Left lung (tissue), 10 donors: ENCODE results near the gene UBE2Q2. TPM values are rescaled to one million over a fixed set of nuclear protein-coding genes. Genes with fewer than 3 reads are reported as not detected.
A peak's percentile ranks its signal among the peaks of the same experiment; 100 is the strongest.

Experiments used
- ATAC-seq: fragments of 200-7000 bp; cut with Tn5 transposase; one replicate; pipeline ENCODE4 v1.9.1; 2020; ENCODE audit warnings: moderate library complexity
- DNase-seq, 4 donors: peaks; one replicate each; pipeline ENCODE4 v3.0.0-alpha.2; 2013 to 2020
- H3K27ac ChIP-seq, 2 donors: fragments of 200-600 bp; sonication (generic) in 1 of 2; one replicate each; pipeline versions ENCODE4 v1.5.0 to v1.8.0; 2020 to 2021
- H3K27me3 ChIP-seq, 2 donors: fragments of 200-600 bp; sonication (generic) in 1 of 2; one replicate each; pipeline versions ENCODE4 v1.5.0 to v1.8.0; 2020 to 2021
- H3K36me3 ChIP-seq, 2 donors: fragments of 200-600 bp; sonication (generic) in 1 of 2; one replicate each; pipeline versions ENCODE4 v1.5.0 to v1.8.0; 2020 to 2021
- H3K4me1 ChIP-seq, 2 donors: fragments of 200-600 bp; one replicate each; pipeline ENCODE4 v1.8.0; 2021
- H3K4me3 ChIP-seq, 2 donors: fragments of 200-600 bp; sonication (generic) in 1 of 2; one replicate each; pipeline versions ENCODE4 v1.5.0 to v1.8.0; 2020 to 2021; ENCODE audit warnings: mild to moderate bottlenecking in 1 of 2
- H3K9me3 ChIP-seq, 2 donors: fragments of 200-600 bp; sonication (generic) in 1 of 2; one replicate each; pipeline versions ENCODE4 v1.5.0 to v1.8.0; 2020 to 2021
- CTCF ChIP-seq, 2 donors: fragments of 200-600 bp; sonication (generic) in 1 of 2; IDR thresholded peaks; one replicate each; pipeline versions ENCODE4 v1.5.0 to v1.8.0; 2021; ENCODE audit warnings: antibody characterized with exemption in 2 of 2
- intact Hi-C, 2 donors: fragments of 100-400 bp; cut with DNase I; formaldehyde crosslinking; loops; one replicate each; pipeline versions ENCODE4 v1.11.2 to v1.14.2; 2022
- polyA plus RNA-seq, 6 donors: library from polyadenylated mRNA; unstranded; fragments of 120-200 nt; gene quantifications; one replicate each; pipeline ENCODE4 v1.2.1, GENCODE V29; 2013; ENCODE audit not compliant: insufficient read length in 6 of 6
- total RNA-seq, 2 donors: library from RNA; stranded (reverse); fragmentation: NEBNext Ultra II Directional; extraction: Animal tissue kit (Norgen Biotek cat#: 25700); gene quantifications; one replicate each; pipeline ENCODE4 v1.2.1, GENCODE V29; 2021
- donor health status: DM: no; HTN: yes; CAD: no.
- donor health status: DM: no; HTN: no; CAD: no.

The UBE2Q2 gene
- total and polyA plus RNA-seq, 8 donors = 30.4 to 64.6 (median 53.1) TPM

GRCh38 chr15:75925440-75925839, 82.2 kb downstream of the UBE2Q2 start:
- H3K27ac ChIP-seq = peak overlapping the region in 1 of 2 donors; percentile 1

GRCh38 chr15:75926931-75927330, 83.7 kb downstream of the UBE2Q2 start:
- no peak for ATAC-seq
- H3K36me3 ChIP-seq = peaks cover 0 to 22% of the 10 kb centered on the region in 2 donors
- peaks cover 0 to 23% of the 10 kb centered on the region in 2 donors for H3K4me1 ChIP-seq
- intact Hi-C loops = no loop called here
- no peak overlapping the region for H3K27ac ChIP-seq
- no peak for DNase-seq
- H3K4me3 ChIP-seq = no peak overlapping the region
- H3K27me3 ChIP-seq = no peaks in the 10 kb centered on the region
- H3K9me3 ChIP-seq = no peaks in the 10 kb centered on the region
- no peak for TF ChIP-seq CTCF (IDR thresholded peaks at IDR 0.05)

More at GRCh38 chr15:75925440-75925839, 82.2 kb downstream of the UBE2Q2 start:
- ATAC-seq (no peak), DNase-seq (no peak)
- H3K4me1 ChIP-seq = peaks cover 0 to 19% of the 10 kb centered on the region in 2 donors
- H3K4me3 ChIP-seq = no peak overlapping the region
- no peak for TF ChIP-seq CTCF (IDR thresholded peaks at IDR 0.05)
- peaks cover 0 to 14% of the 10 kb centered on the region in 2 donors for H3K36me3 ChIP-seq
- no peaks in the 10 kb centered on the region for H3K9me3 ChIP-seq
- intact Hi-C loops = no loop called here
- no peaks in the 10 kb centered on the region for H3K27me3 ChIP-seq

- no peak for DNase-seq
Measured at GRCh38 chr15:75927601-75928000, 84.4 kb downstream of the UBE2Q2 start.

GRCh38 chr15:75928680-75929608, 85.7 kb downstream of the UBE2Q2 start:
- no peaks in the 10 kb centered on the region for H3K27me3 ChIP-seq
- H3K4me1 ChIP-seq = peaks cover 0 to 13% of the 10 kb centered on the region in 2 donors
- intact Hi-C loops = no loop called here
- no peaks in the 10 kb centered on the region for H3K9me3 ChIP-seq
- H3K27ac ChIP-seq = no peak overlapping the region
- H3K4me3 ChIP-seq = no peak overlapping the region
- no peak for TF ChIP-seq CTCF (IDR thresholded peaks at IDR 0.05)
- DNase-seq = no peak
- no peak for ATAC-seq
- H3K36me3 ChIP-seq = peaks cover 0 to 39% of the 10 kb centered on the region in 2 donors

More at GRCh38 chr15:75927601-75928000, 84.4 kb downstream of the UBE2Q2 start:
- Histone ChIP-seq H3K36me3 (peaks cover 0 to 26% of the 10 kb centered on the region in 2 donors), H3K9me3 (no peaks in the 10 kb centered on the region), H3K4me1 (peaks cover 0 to 16% of the 10 kb centered on the region in 2 donors), H3K27me3 (no peaks in the 10 kb centered on the region), H3K4me3 (no peak overlapping the region), H3K27ac (no peak overlapping the region)
- no peak for TF ChIP-seq CTCF (IDR thresholded peaks at IDR 0.05)
- no peak for ATAC-seq
- intact Hi-C loops = no loop called here

GRCh38 chr15:75929799-75930565, 86.7 kb downstream of the UBE2Q2 start:
- Histone ChIP-seq H3K9me3 (no peaks in the 10 kb centered on the region), H3K27me3 (no peaks in the 10 kb centered on the region), H3K36me3 (peaks cover 0 to 48% of the 10 kb centered on the region in 2 donors), H3K4me1 (peaks cover 0 to 10% of the 10 kb centered on the region in 2 donors), H3K27ac (no peak overlapping the region), H3K4me3 (no peak overlapping the region)
- intact Hi-C loops = no loop called here
- ATAC-seq (no peak), DNase-seq (no peak)
- TF ChIP-seq CTCF (IDR thresholded peaks at IDR 0.05) = no peak
